Measurements from ENCODE around the gene ST3GAL4.

Gene ST3GAL4

GRCh38 chr11:126333142-126333541 is 22.3 kb upstream of the ST3GAL4 start:
- TF ChIP-seq TAF1 (IDR thresholded peaks at IDR 0.05; ENCODE audit: borderline replicate concordance, low read depth, low read length) = no peak
- TF ChIP-seq POLR2AphosphoS5 (IDR thresholded peaks at IDR 0.05; ENCODE audit: low read depth, low read length) = no peak
- no peak for TF ChIP-seq POLR2A (IDR thresholded peaks at IDR 0.05; ENCODE audit: low read depth, low read length)
- no peak for DNase-seq (ENCODE audit: insufficient read length)
- FAIRE-seq = no peak

GRCh38 chr11:126334659-126335462 is 20.6 kb upstream of the ST3GAL4 start:
- TF ChIP-seq TAF1 (IDR thresholded peaks at IDR 0.05; ENCODE audit: borderline replicate concordance, low read depth, low read length) = no peak
- TF ChIP-seq POLR2AphosphoS5 (IDR thresholded peaks at IDR 0.05; ENCODE audit: low read depth, low read length) = no peak
- TF ChIP-seq POLR2A (IDR thresholded peaks at IDR 0.05; ENCODE audit: low read depth, low read length) = no peak
- no peak for DNase-seq (ENCODE audit: insufficient read length)

GRCh38 chr11:126335463-126335760 is 20.1 kb upstream of the ST3GAL4 start:
- no peak for FAIRE-seq
- no peak for DNase-seq (ENCODE audit: insufficient read length)
- TF ChIP-seq POLR2A (IDR thresholded peaks at IDR 0.05; ENCODE audit: low read depth, low read length) = no peak
- TF ChIP-seq POLR2AphosphoS5 (IDR thresholded peaks at IDR 0.05; ENCODE audit: low read depth, low read length) = no peak
- no peak for TF ChIP-seq TAF1 (IDR thresholded peaks at IDR 0.05; ENCODE audit: borderline replicate concordance, low read depth, low read length)

More at GRCh38 chr11:126334659-126335462, 20.6 kb upstream of the ST3GAL4 start:
- no peak for FAIRE-seq

DNA sequence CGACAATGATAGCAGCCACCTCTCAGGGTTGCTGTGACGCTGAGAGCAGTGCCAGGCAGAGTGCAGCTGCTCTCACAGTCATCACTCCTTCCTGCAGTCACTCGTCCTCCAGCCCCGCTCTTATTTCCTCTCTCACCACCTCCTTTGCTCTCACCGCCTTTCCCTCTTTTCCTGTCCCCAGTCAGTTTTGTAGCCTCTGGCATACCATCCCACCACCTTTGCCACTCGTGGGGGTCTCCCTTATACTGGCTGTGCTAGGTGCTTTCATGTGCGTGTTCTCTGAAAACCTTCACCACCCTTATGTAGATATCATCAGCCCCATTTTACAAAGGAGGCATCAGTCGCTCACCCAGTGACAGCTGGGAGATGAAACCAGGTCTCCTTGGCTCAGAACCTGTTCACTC is 19.3 kb upstream of the ST3GAL4 start:
- FAIRE-seq = no peak
- TF ChIP-seq TAF1 (IDR thresholded peaks at IDR 0.05; ENCODE audit: borderline replicate concordance, low read depth, low read length) = no peak
- TF ChIP-seq POLR2A (IDR thresholded peaks at IDR 0.05; ENCODE audit: low read depth, low read length) = no peak
- no peak for TF ChIP-seq POLR2AphosphoS5 (IDR thresholded peaks at IDR 0.05; ENCODE audit: low read depth, low read length)

GRCh38 chr11:126336671-126337101 is 18.8 kb upstream of the ST3GAL4 start:
- DNase-seq (ENCODE audit: insufficient read length) (no peak), FAIRE-seq (no peak)
- TF ChIP-seq POLR2A (IDR thresholded peaks at IDR 0.05; ENCODE audit: low read depth, low read length) (no peak), TAF1 (IDR thresholded peaks at IDR 0.05; ENCODE audit: borderline replicate concordance, low read depth, low read length) (no peak), POLR2AphosphoS5 (IDR thresholded peaks at IDR 0.05; ENCODE audit: low read depth, low read length) (no peak)

More for the DNA sequence above, 19.3 kb upstream of the ST3GAL4 start:
- no peak for DNase-seq (ENCODE audit: insufficient read length)

- FAIRE-seq (no peak), DNase-seq (ENCODE audit: insufficient read length) (no peak)
- TF ChIP-seq POLR2A (IDR thresholded peaks at IDR 0.05; ENCODE audit: low read depth, low read length) = no peak
- no peak for TF ChIP-seq POLR2AphosphoS5 (IDR thresholded peaks at IDR 0.05; ENCODE audit: low read depth, low read length)
- no peak for TF ChIP-seq TAF1 (IDR thresholded peaks at IDR 0.05; ENCODE audit: borderline replicate concordance, low read depth, low read length)
Measured at GRCh38 chr11:126337126-126337473, 18.4 kb upstream of the ST3GAL4 start.

DNA sequence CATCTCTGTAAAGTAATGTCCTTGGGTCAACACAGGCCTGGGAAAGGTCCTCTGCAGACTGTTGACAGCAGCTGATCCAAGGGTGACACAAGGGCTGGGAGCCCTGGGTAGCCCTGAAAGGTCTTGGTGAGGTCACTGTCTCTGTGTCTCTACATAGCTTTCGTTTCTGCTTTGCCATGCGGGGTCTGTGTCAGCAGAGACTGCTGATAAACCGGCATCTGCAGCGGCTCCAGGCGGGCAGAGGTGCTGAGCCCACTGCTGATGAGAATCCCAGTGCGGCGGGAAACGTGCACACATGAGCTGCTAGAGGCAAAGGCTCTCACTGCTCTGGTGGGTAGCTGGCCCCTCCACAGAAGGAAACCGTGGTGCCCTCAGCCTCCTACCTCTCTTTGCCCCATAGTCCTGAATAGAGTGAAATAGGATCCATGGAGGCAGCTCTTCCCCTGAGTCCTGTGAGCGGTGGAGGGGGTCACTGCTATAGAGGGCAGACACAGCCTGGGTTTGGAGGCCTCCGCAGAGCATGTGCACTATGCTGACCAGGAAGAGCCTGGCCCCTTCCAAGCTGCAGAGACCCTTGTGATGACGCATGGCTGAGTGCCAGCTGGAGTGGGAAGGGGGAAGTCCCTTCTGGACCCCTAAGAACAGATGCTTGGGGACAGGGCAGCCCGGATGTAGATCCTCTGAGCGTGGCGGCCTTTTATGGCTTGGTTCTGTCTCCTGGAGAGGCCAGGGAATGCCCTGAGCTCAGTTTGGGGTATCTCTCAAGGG is 17.8 kb upstream of the ST3GAL4 start:
- TF ChIP-seq POLR2A (IDR thresholded peaks at IDR 0.05; ENCODE audit: low read depth, low read length) (no peak), POLR2AphosphoS5 (IDR thresholded peaks at IDR 0.05; ENCODE audit: low read depth, low read length) (no peak), TAF1 (IDR thresholded peaks at IDR 0.05; ENCODE audit: borderline replicate concordance, low read depth, low read length) (no peak)
- no peak for FAIRE-seq
- DNase-seq (ENCODE audit: insufficient read length) = no peak

GRCh38 chr11:126338346-126339055 is 17.0 kb upstream of the ST3GAL4 start:
- DNase-seq (ENCODE audit: insufficient read length) = no peak
- FAIRE-seq = no peak
- TF ChIP-seq POLR2AphosphoS5 (IDR thresholded peaks at IDR 0.05; ENCODE audit: low read depth, low read length) (no peak), TAF1 (IDR thresholded peaks at IDR 0.05; ENCODE audit: borderline replicate concordance, low read depth, low read length) (no peak), POLR2A (IDR thresholded peaks at IDR 0.05; ENCODE audit: low read depth, low read length) (no peak)

DNA sequence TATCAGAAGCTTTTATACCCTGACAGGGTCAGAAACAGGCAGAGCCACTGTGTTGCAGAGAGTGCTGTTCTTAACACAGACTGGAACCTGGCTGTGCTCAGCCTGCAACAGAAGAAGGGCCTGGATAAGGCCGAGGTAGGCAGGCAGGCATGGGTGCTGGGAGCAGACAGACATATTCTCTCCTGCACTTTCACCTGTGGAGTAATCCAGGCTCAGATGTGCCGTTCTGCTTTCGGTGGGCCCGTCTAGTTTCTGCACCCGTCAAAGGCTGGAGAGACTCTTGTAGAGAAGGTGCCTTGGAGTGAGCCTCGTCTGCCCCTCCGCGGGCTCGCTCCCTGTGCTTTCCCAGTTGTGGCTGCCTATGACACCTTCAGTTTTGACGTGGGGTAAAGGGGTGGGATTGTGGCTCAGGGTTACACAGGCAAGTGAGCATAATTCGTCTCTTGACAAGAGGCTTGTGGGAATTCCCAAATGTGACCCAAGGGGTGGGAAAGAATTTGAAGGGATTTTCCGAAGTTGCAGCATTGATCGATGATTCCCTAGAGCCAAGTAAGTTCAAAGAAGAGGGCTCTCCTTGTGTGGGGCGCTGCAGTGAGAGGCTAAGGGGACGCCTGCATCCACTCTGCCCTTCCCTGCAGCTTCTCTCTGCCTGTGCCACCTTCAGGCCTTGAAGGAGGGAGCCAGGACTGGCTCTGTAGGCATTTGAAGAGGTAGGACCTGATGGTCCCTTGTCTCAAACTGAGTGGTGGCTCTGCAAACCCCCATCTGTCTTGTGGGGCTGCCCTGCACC is 16.2 kb upstream of the ST3GAL4 start:
- FAIRE-seq (no peak), DNase-seq (ENCODE audit: insufficient read length) (no peak)
- TF ChIP-seq POLR2A (IDR thresholded peaks at IDR 0.05; ENCODE audit: low read depth, low read length) = no peak
- TF ChIP-seq POLR2AphosphoS5 (IDR thresholded peaks at IDR 0.05; ENCODE audit: low read depth, low read length) = no peak
- no peak for TF ChIP-seq TAF1 (IDR thresholded peaks at IDR 0.05; ENCODE audit: borderline replicate concordance, low read depth, low read length)

GRCh38 chr11:126339863-126340434 is 15.5 kb upstream of the ST3GAL4 start:
- DNase-seq (ENCODE audit: insufficient read length) (no peak), FAIRE-seq (no peak)
- TF ChIP-seq POLR2AphosphoS5 (IDR thresholded peaks at IDR 0.05; ENCODE audit: low read depth, low read length) (no peak), POLR2A (IDR thresholded peaks at IDR 0.05; ENCODE audit: low read depth, low read length) (no peak), TAF1 (IDR thresholded peaks at IDR 0.05; ENCODE audit: borderline replicate concordance, low read depth, low read length) (no peak)

Measured in GM12892 (cell line).